ENCODE measurements around the gene NMU. TPM values are rescaled to one million over a fixed set of nuclear protein-coding genes. Genes with fewer than 3 reads are reported as not detected.

The NMU gene
- total and polyA plus RNA-seq, 2 donors from 2014 or later = 0.54 to 0.79 TPM

DNA sequence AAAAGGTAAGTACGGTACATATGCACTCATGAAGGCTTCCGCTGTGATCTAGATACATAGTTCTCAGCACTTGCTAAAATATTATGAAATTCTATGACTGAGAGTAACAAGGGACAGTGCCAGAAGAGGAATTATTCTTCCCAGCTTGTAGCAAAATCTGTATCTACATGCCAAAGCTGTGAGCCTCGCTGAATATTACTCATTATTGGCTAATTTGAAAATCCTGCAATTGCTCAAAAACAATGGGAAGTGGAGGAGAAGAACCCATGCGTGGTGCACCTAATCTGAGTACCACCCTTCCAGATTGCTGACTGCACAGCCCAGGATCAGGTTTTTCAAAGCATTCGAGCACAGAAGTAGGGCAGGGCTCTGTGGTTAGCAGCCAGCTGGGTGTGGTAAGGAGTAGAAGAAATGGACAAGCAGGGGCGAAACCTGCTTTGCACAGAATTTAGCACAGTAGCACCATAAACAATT lies 26.7 kb downstream of the NMU start:
- DNase-seq (no peak), FAIRE-seq (no peak)
- TF ChIP-seq, protein P1, sequence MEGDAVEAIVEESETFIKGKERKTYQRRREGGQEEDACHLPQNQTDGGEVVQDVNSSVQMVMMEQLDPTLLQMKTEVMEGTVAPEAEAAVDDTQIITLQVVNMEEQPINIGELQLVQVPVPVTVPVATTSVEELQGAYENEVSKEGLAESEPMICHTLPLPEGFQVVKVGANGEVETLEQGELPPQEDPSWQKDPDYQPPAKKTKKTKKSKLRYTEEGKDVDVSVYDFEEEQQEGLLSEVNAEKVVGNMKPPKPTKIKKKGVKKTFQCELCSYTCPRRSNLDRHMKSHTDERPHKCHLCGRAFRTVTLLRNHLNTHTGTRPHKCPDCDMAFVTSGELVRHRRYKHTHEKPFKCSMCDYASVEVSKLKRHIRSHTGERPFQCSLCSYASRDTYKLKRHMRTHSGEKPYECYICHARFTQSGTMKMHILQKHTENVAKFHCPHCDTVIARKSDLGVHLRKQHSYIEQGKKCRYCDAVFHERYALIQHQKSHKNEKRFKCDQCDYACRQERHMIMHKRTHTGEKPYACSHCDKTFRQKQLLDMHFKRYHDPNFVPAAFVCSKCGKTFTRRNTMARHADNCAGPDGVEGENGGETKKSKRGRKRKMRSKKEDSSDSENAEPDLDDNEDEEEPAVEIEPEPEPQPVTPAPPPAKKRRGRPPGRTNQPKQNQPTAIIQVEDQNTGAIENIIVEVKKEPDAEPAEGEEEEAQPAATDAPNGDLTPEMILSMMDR (IDR thresholded peaks at IDR 0.05; ENCODE audit: borderline replicate concordance, extremely low read depth, insufficient read depth) = no peak
- Histone ChIP-seq H3K9me3 (ENCODE audit: control insufficient read depth in 2 of 3, insufficient read depth in 1 of 3, low read length in 3 of 3) (no peaks in the 10 kb centered on the region), H3K4me3 (ENCODE audit: low read length in 3 of 3) (no peak overlapping the region), H3K27ac (ENCODE audit: low read depth in 2 of 2, low read length in 2 of 2) (no peak overlapping the region), H3K36me3 (ENCODE audit: control insufficient read depth in 2 of 3, insufficient read depth in 3 of 3, low read length in 3 of 3) (no peaks in the 10 kb centered on the region), H3K27me3 (ENCODE audit: control insufficient read depth, insufficient read depth, low read length) (no peaks in the 10 kb centered on the region), H3K9ac (ENCODE audit: low read length in 3 of 3) (no peak overlapping the region), H3K4me1 (ENCODE audit: control insufficient read depth in 2 of 3, insufficient read depth in 2 of 3, low read depth in 1 of 3, low read length in 3 of 3) (no peaks in the 10 kb centered on the region)
- intact Hi-C loops (cut with DNase I) = no loop called here

DNA sequence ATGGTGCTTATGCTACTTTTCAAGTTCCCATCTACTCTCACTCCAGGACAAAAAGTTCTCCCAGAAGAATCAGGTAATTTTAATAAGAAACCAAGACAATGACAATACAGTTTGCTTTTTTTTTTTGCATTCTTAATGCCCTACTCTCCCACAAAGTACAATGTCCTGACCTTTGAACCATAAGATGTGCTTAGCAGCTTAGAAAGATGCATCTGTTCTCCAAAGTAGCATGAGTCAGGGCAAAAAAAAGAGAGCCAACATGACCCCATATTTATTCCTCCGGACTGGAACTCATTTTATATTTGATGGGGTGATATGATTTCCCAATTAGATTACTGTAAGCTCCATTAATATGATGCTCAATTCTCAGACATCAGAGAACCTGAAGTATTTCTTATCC lies 27.5 kb downstream of the NMU start:
- TF ChIP-seq, protein P1 (IDR thresholded peaks at IDR 0.05; ENCODE audit: borderline replicate concordance, extremely low read depth, insufficient read depth) = no peak
- Histone ChIP-seq H3K4me1 (ENCODE audit: control insufficient read depth in 2 of 3, insufficient read depth in 2 of 3, low read depth in 1 of 3, low read length in 3 of 3) (no peaks in the 10 kb centered on the region), H3K9ac (ENCODE audit: low read length in 3 of 3) (no peak overlapping the region), H3K27me3 (ENCODE audit: control insufficient read depth, insufficient read depth, low read length) (no peaks in the 10 kb centered on the region), H3K4me3 (ENCODE audit: low read length in 3 of 3) (no peak overlapping the region), H3K27ac (ENCODE audit: low read depth in 2 of 2, low read length in 2 of 2) (no peak overlapping the region), H3K36me3 (ENCODE audit: control insufficient read depth in 2 of 3, insufficient read depth in 3 of 3, low read length in 3 of 3) (no peaks in the 10 kb centered on the region), H3K9me3 (ENCODE audit: control insufficient read depth in 2 of 3, insufficient read depth in 1 of 3, low read length in 3 of 3) (no peaks in the 10 kb centered on the region)
- no peak for FAIRE-seq
- intact Hi-C loops (cut with DNase I) = no loop called here
- DNase-seq = no peak

DNA sequence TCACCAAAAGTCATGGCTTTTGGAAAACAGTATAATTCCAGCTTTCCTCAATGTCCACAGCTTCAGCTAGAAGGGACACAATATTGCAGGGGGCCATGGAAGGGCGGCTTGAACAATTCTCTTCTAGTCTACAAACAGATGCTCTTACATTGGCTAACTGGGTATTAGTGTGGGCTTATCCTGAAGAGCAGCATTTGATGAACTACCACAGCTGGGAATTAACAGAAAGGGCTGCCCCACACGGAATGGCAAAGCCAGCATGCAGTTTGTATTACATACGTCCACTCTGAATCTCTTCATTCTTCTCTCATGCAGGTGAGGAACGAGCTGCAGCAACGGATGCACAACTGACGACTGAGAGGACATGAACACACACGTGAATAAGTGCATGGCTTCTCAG lies 31.1 kb downstream of the NMU start:
- FAIRE-seq (no peak), DNase-seq (no peak)
- Histone ChIP-seq H3K4me3 (ENCODE audit: low read length in 3 of 3) (no peak overlapping the region), H3K9me3 (ENCODE audit: control insufficient read depth in 2 of 3, insufficient read depth in 1 of 3, low read length in 3 of 3) (no peaks in the 10 kb centered on the region), H3K9ac (ENCODE audit: low read length in 3 of 3) (no peak overlapping the region), H3K36me3 (ENCODE audit: control insufficient read depth in 2 of 3, insufficient read depth in 3 of 3, low read length in 3 of 3) (no peaks in the 10 kb centered on the region), H3K4me1 (ENCODE audit: control insufficient read depth in 2 of 3, insufficient read depth in 2 of 3, low read depth in 1 of 3, low read length in 3 of 3) (no peaks in the 10 kb centered on the region), H3K27me3 (ENCODE audit: control insufficient read depth, insufficient read depth, low read length) (no peaks in the 10 kb centered on the region), H3K27ac (ENCODE audit: low read depth in 2 of 2, low read length in 2 of 2) (no peak overlapping the region)
- intact Hi-C loops (cut with DNase I) = no loop called here
- TF ChIP-seq, protein P1 (IDR thresholded peaks at IDR 0.05; ENCODE audit: borderline replicate concordance, extremely low read depth, insufficient read depth) = no peak

DNA sequence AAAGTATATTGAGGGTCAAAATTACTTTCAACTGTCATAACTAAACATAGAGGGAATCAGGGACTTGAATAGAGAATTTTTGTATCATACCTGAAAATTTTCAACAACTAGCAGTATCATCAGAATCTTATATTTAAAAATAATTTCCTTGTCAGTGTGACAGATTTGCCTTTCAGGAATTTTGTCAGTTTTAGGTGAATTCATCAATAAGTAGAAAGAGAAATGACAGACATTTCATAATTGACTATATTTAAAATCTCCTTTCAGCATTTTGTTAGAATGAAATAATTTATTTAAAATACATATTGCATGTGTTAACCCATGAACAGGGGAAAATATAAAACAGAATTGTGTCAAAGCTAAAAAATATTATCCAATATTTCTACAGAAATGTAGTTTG lies 35.5 kb downstream of the NMU start:
- no peak for DNase-seq
- no peak overlapping the region for H3K4me3 ChIP-seq (ENCODE audit: low read length in 3 of 3)
- intact Hi-C loops (cut with DNase I) = no loop called here

More for the DNA sequence above, 35.5 kb downstream of the NMU start:
- Histone ChIP-seq H3K36me3 (ENCODE audit: control insufficient read depth in 2 of 3, insufficient read depth in 3 of 3, low read length in 3 of 3) (no peaks in the 10 kb centered on the region), H3K9ac (ENCODE audit: low read length in 3 of 3) (no peak overlapping the region), H3K27me3 (ENCODE audit: control insufficient read depth, insufficient read depth, low read length) (no peaks in the 10 kb centered on the region), H3K27ac (ENCODE audit: low read depth in 2 of 2, low read length in 2 of 2) (no peak overlapping the region), H3K9me3 (ENCODE audit: control insufficient read depth in 2 of 3, insufficient read depth in 1 of 3, low read length in 3 of 3) (no peaks in the 10 kb centered on the region), H3K4me1 (ENCODE audit: control insufficient read depth in 2 of 3, insufficient read depth in 2 of 3, low read depth in 1 of 3, low read length in 3 of 3) (no peaks in the 10 kb centered on the region)
- no peak for FAIRE-seq
- TF ChIP-seq, protein P1 (IDR thresholded peaks at IDR 0.05; ENCODE audit: borderline replicate concordance, extremely low read depth, insufficient read depth) = no peak

Data from kidney (tissue), 14 donors.